HCT116 (cell line): Measurements from ENCODE around the gene ORAI2. TPM values are rescaled to one million over a fixed set of nuclear protein-coding genes. Genes with fewer than 3 reads are reported as not detected.

Experiments
- ATAC-seq: fragments of 200-7000 bp; cut with Tn5 transposase; 2 replicates; pipeline ENCODE4 v1.9.1; 2020; ENCODE audit warnings: mild to moderate bottlenecking, moderate library complexity
- BruUV-seq: library from RNA; stranded (reverse); fragments of 400-500 nt; replicated peaks from 2 replicates; lab custom pipeline; 2021; lab: Mats Ljungman, UMichigan
- CTCF ChIA-PET: fragments of 300-600 bp; sonication (Branson Sonifier 250); formaldehyde crosslinking; loops from one replicate; lab custom pipeline; 2021; ENCODE audit warnings: antibody characterized with exemption; lab: Charles Lee
- POLR2A ChIA-PET: fragments of 300-600, 350-600 bp; sonication (Branson Sonifier 250); formaldehyde crosslinking; loops from one replicate; lab custom pipeline; 2021; ENCODE audit warnings: antibody characterized with exemption; lab: Charles Lee
- RAD21 ChIA-PET, 2 experiments: fragments of 300-600 bp; sonication (Branson Sonifier 250); formaldehyde crosslinking; loops; one replicate each; lab custom pipeline; 2023; ENCODE audit warnings: low total read pairs in 2 of 2; ENCODE audit not compliant: uncharacterized antibody in 2 of 2, unreplicated experiment in 2 of 2, low non-redundant PET in 1 of 2; lab: Charles Lee
- DNase-seq: peaks from one replicate; pipeline ENCODE4 v3.0.0-alpha.2; 2010; ENCODE audit warnings: low read depth, low spot score
- H2AFZ ChIP-seq: fragments of 200-600 bp; shearing (Covaris generic), sonication (generic); 2 replicates; pipeline ENCODE4 v1.6.1; 2017; ENCODE audit warnings: low read depth, mixed run types, mixed read lengths, antibody characterized with exemption, low read length; ENCODE audit not compliant: poor library complexity, severe bottlenecking
- H3K27ac ChIP-seq: 2 replicates; pipeline ENCODE4 v1.5.1; 2012; ENCODE audit warnings: low read depth, low read length
- H3K27me3 ChIP-seq: fragments of 200-600 bp; sonication (generic); 2 replicates; pipeline ENCODE4 v1.6.1; 2016; ENCODE audit warnings: mixed run types, low read length, mixed read lengths; ENCODE audit not compliant: insufficient read depth
- H3K36me3 ChIP-seq, 2 experiments: fragments of 200-500 bp in 1 of 2; fragments of 200-600 bp in 1 of 2; sonication (Bioruptor generic) in 1 of 2; sonication (generic) in 1 of 2; 2 replicates each; pipeline versions ENCODE4 v1.5.1 to v1.6.1; 2014 to 2016; ENCODE audit warnings: low read length in 2 of 2, inconsistent platforms in 1 of 2, mixed read lengths in 1 of 2, mixed run types in 1 of 2; ENCODE audit not compliant: insufficient read depth in 2 of 2, control insufficient read depth in 1 of 2
- H3K4me1 ChIP-seq, 2 experiments: fragments of 200-600 bp in 1 of 2; sonication (generic) in 1 of 2; 2 replicates each; pipeline versions ENCODE4 v1.5.1 to v1.6.1; 2012 to 2017; ENCODE audit warnings: low read length in 2 of 2, inconsistent platforms in 1 of 2, mild to moderate bottlenecking in 1 of 2, mixed read lengths in 1 of 2, mixed run types in 1 of 2, moderate library complexity in 1 of 2; ENCODE audit not compliant: insufficient read depth in 2 of 2, control insufficient read depth in 1 of 2
- H3K4me2 ChIP-seq: fragments of 200-600 bp; sonication (generic); 2 replicates; pipeline ENCODE4 v1.6.1; 2017; ENCODE audit warnings: mixed run types, low read length, mixed read lengths
- H3K4me3 ChIP-seq, 2 experiments: fragments of 200-600 bp in 1 of 2; sonication (generic) in 1 of 2; replicated peaks in 1 of 2; 2 replicates each; pipeline ENCODE4 v1.5.1; 2011 to 2016; ENCODE audit warnings: low read length in 2 of 2, control low read depth in 1 of 2, low read depth in 1 of 2, mild to moderate bottlenecking in 1 of 2, mixed read lengths in 1 of 2, mixed run types in 1 of 2
- H3K79me2 ChIP-seq: fragments of 200-600 bp; sonication (generic); 2 replicates; pipeline ENCODE4 v1.6.1; 2017; ENCODE audit warnings: mild to moderate bottlenecking, mixed run types, low read length, moderate library complexity, mixed read lengths; ENCODE audit not compliant: insufficient read depth
- H3K9ac ChIP-seq: fragments of 200-600 bp; sonication (generic); 2 replicates; pipeline ENCODE4 v1.6.1; 2016; ENCODE audit warnings: low read length, mixed read lengths
- H3K9me2 ChIP-seq: fragments of 200-600 bp; sonication (generic), shearing (Covaris generic); 2 replicates; pipeline ENCODE4 v1.6.1; 2017; ENCODE audit warnings: mixed run types, mild to moderate bottlenecking, moderate library complexity; ENCODE audit not compliant: insufficient read depth
- H3K9me3 ChIP-seq, 2 experiments: fragments of 200-500 bp in 1 of 2; fragments of 200-600 bp in 1 of 2; sonication (Bioruptor generic) in 1 of 2; sonication (generic) in 1 of 2; 2 replicates each; pipeline ENCODE4 v1.6.1; 2014 to 2017; ENCODE audit warnings: low read length in 2 of 2, mixed read lengths in 2 of 2, inconsistent platforms in 1 of 2, low read depth in 1 of 2, mild to moderate bottlenecking in 1 of 2, mixed run types in 1 of 2, moderate library complexity in 1 of 2; ENCODE audit not compliant: control insufficient read depth in 1 of 2, insufficient read depth in 1 of 2
- H4K20me1 ChIP-seq: fragments of 200-600 bp; sonication (generic), shearing (Covaris generic); 2 replicates; pipeline ENCODE4 v1.6.1; 2017; ENCODE audit warnings: mixed run types, mild to moderate bottlenecking, moderate library complexity; ENCODE audit not compliant: insufficient read depth
- ATF3 ChIP-seq: IDR thresholded peaks from 2 replicates; pipeline ENCODE4 v1.6.1; 2012
- CTCF ChIP-seq, 3 experiments: fragments of 200-600 bp in 1 of 3; sonication (generic) in 1 of 3; IDR thresholded peaks in 2 of 3; conservative IDR thresholded peaks in 1 of 3; 2 replicates each; pipeline ENCODE4 v1.5.1; 2012 to 2017; ENCODE audit warnings: low read depth in 2 of 3, low read length in 2 of 3, antibody characterized with exemption in 1 of 3, borderline replicate concordance in 1 of 3, control low read depth in 1 of 3, mild to moderate bottlenecking in 1 of 3, mixed read lengths in 1 of 3, mixed run types in 1 of 3, moderate library complexity in 1 of 3; ENCODE audit not compliant: insufficient read depth in 1 of 3
- EGR1 ChIP-seq: IDR thresholded peaks from 2 replicates; pipeline ENCODE4 v1.6.1; 2012; ENCODE audit warnings: low read depth
- ELF1 ChIP-seq: IDR thresholded peaks from 2 replicates; pipeline ENCODE4 v1.6.1; 2012; ENCODE audit warnings: low read depth, borderline replicate concordance
- EZH2 ChIP-seq: fragments of 200-600 bp; sonication (generic); IDR thresholded peaks from 2 replicates; pipeline ENCODE4 v1.6.1; 2017; ENCODE audit warnings: antibody characterized with exemption, mixed run types
- EZH2phosphoT487 ChIP-seq: fragments of 200-600 bp; IDR thresholded peaks from 2 replicates; pipeline ENCODE4 v1.6.1; 2018; ENCODE audit warnings: antibody characterized with exemption, borderline replicate concordance
- FOSL1 ChIP-seq: IDR thresholded peaks from 2 replicates; pipeline ENCODE4 v1.6.1; 2012; ENCODE audit warnings: low read depth
- JUND ChIP-seq: IDR thresholded peaks from 2 replicates; pipeline ENCODE4 v1.6.1; 2012
- MAX ChIP-seq: IDR thresholded peaks from 2 replicates; pipeline ENCODE4 v1.6.1; 2012
- POLR2AphosphoS5 ChIP-seq: IDR thresholded peaks from 2 replicates; pipeline ENCODE4 v1.6.1; 2011; ENCODE audit warnings: mild to moderate bottlenecking, low read depth, low read length, moderate library complexity
- RAD21 ChIP-seq: IDR thresholded peaks from 2 replicates; pipeline ENCODE4 v1.6.1; 2012; ENCODE audit warnings: low read depth, mild to moderate bottlenecking
- SIN3A ChIP-seq: IDR thresholded peaks from 2 replicates; pipeline ENCODE4 v1.6.1; 2012; ENCODE audit warnings: low read depth
- SRF ChIP-seq: IDR thresholded peaks from 2 replicates; pipeline ENCODE4 v1.6.1; 2012; ENCODE audit warnings: low read depth
- TCF7L2 ChIP-seq: IDR thresholded peaks from 2 replicates; pipeline ENCODE4 v1.7.0; 2011; ENCODE audit warnings: borderline replicate concordance, inconsistent platforms; ENCODE audit not compliant: insufficient read depth, insufficient read length; ENCODE audit errors: extremely low read depth
- YY1 ChIP-seq: IDR thresholded peaks from 2 replicates; pipeline ENCODE4 v1.6.1; 2011; ENCODE audit warnings: low read length, low read depth, moderate library complexity, mild to moderate bottlenecking; ENCODE audit not compliant: insufficient replicate concordance; ENCODE audit errors: extremely low read depth
- ZNF274 ChIP-seq: fragments of 200-500 bp; sonication (Bioruptor generic); IDR thresholded peaks from 2 replicates; pipeline ENCODE4 v1.6.1; 2014; ENCODE audit warnings: mild to moderate bottlenecking, low read depth, low read length, inconsistent platforms
- intact Hi-C: fragments of 100-400 bp; cut with micrococcal nuclease; formaldehyde crosslinking; loops from 2 replicates; pipeline ENCODE4 v1.10.0; 2022
- total RNA-seq: library from RNA; stranded (reverse); gene quantifications from one replicate; pipeline ENCODE4 v1.2.1, GENCODE V29; 2021; ENCODE audit not compliant: unreplicated experiment

Gene ORAI2
- total RNA-seq, 1 experiment from 2014 or later = 13.2 TPM

- H3K9me3 ChIP-seq = no peaks in the 10 kb centered on the region
- POLR2A ChIA-PET = no interaction called here
- H3K27me3 ChIP-seq = no peaks in the 10 kb centered on the region
- no peak overlapping the region for H3K4me2 ChIP-seq
- H3K9ac ChIP-seq = no peak overlapping the region
- H3K9me2 ChIP-seq = no peaks in the 10 kb centered on the region
- intact Hi-C loops = loop anchor here (1.0 kb wide), 1 partner anchor 38 kb away; no protein-coding TSS in a partner anchor
- H3K27ac ChIP-seq = no peak overlapping the region
- H2AFZ ChIP-seq = no peak overlapping the region
- H3K79me2 ChIP-seq = peaks cover 19% of the 10 kb centered on the region; the same call in 1 of the 2 replicates
- DNase-seq = no peak
- peaks cover 28 to 36% of the 10 kb centered on the region in 2 experiments for H3K36me3 ChIP-seq
- H3K4me1 ChIP-seq = no peaks in the 10 kb centered on the region
- CTCF ChIA-PET = interaction anchor here (1.1 to 1.4 kb wide), 3 partner anchors 11 to 44 kb away, joined by 3 to 14 read pairs (median 5); no protein-coding TSS in a partner anchor
- no TSS peak for BruUV-seq
- TF ChIP-seq RAD21 (peak; percentile 72), CTCF (IDR thresholded peaks at IDR 0.05 in 2 of 3, conservative IDR thresholded peaks at IDR 0.05 in 1 of 3; ENCODE audit: borderline replicate concordance in 1 of 3, insufficient read depth in 1 of 3, low read depth in 2 of 3, low read length in 2 of 3) (peak; percentile 33 to 64 (median 54); a peak in 5 of 6 replicates), ZNF274 (no peak)
- RAD21 ChIA-PET = no interaction called here
- ATAC-seq = peak; percentile 81
- no peak overlapping the region for H3K4me3 ChIP-seq
- no peaks in the 10 kb centered on the region for H4K20me1 ChIP-seq
Observed at GRCh38 chr7:102412548-102412947, 20.8 kb upstream of the ORAI2 start.

GRCh38 chr7:102413091-102413490 is 20.3 kb upstream of the ORAI2 start:
- Histone ChIP-seq H4K20me1 (no peaks in the 10 kb centered on the region), H3K9me2 (no peaks in the 10 kb centered on the region), H3K27me3 (no peaks in the 10 kb centered on the region), H3K79me2 (peaks cover 19% of the 10 kb centered on the region; the same call in 1 of the 2 replicates), H3K9me3 (no peaks in the 10 kb centered on the region), H3K36me3 (peaks cover 23 to 31% of the 10 kb centered on the region in 2 experiments), H3K4me2 (no peak overlapping the region), H3K27ac (no peak overlapping the region), H3K9ac (no peak overlapping the region), H2AFZ (no peak overlapping the region), H3K4me1 (no peaks in the 10 kb centered on the region), H3K4me3 (no peak overlapping the region)
- DNase-seq (no peak), ATAC-seq (no peak)
- POLR2A ChIA-PET = no interaction called here
- CTCF ChIA-PET = interaction anchor here (1.1 to 1.4 kb wide), 3 partner anchors 10 to 43 kb away, joined by 3 to 14 read pairs (median 5); no protein-coding TSS in a partner anchor
- RAD21 ChIA-PET = no interaction called here
- intact Hi-C loops = no loop called here
- BruUV-seq = no TSS peak
- TF ChIP-seq SIN3A (no peak), ELF1 (no peak), JUND (no peak), CTCF (IDR thresholded peaks at IDR 0.05 in 2 of 3, conservative IDR thresholded peaks at IDR 0.05 in 1 of 3; ENCODE audit: borderline replicate concordance in 1 of 3, insufficient read depth in 1 of 3, low read depth in 2 of 3, low read length in 2 of 3) (no peak), YY1 (no peak), EZH2 (no peak), MAX (no peak), EGR1 (no peak), SRF (no peak), FOSL1 (no peak), TCF7L2 (no peak), POLR2AphosphoS5 (no peak), EZH2phosphoT487 (no peak), ATF3 (no peak)
